Pancreas (tissue), 10 donors: ENCODE measurements around the gene HCN3. TPM values are rescaled to one million over a fixed set of nuclear protein-coding genes. Genes with fewer than 3 reads are reported as not detected.

ENCODE experiments used
- ATAC-seq, 4 donors: fragments of 200-7000 bp; cut with Tn5 transposase; one replicate each; pipeline versions ENCODE4 v1.8.0 to v1.9.1; 2020; ENCODE audit warnings: mild to moderate bottlenecking in 4 of 4, moderate library complexity in 4 of 4
- DNase-seq, 6 donors: peaks; one replicate each; pipeline ENCODE4 v3.0.0-alpha.2; 2020
- FAIRE-seq: peaks from 2 replicates; lab custom pipeline; 2012; peaks lifted over from hg19 to GRCh38; lab: Jason Lieb, UNC
- H3K27ac ChIP-seq, 4 donors: fragments of 200-600 bp; sonication (generic); 1 replicate in 3 of 4; 2 replicates in 1 of 4; pipeline versions ENCODE4 v1.5.0 to v1.8.0; 2020
- H3K27me3 ChIP-seq, 4 donors: fragments of 200-600 bp; one replicate each; pipeline ENCODE4 v1.8.0; 2021
- H3K36me3 ChIP-seq, 3 donors: fragments of 200-600 bp; sonication (generic) in 1 of 3; one replicate each; pipeline versions ENCODE4 v1.5.0 to v1.8.0; 2020 to 2021
- H3K4me1 ChIP-seq, 3 donors: fragments of 200-600 bp; one replicate each; pipeline ENCODE4 v1.8.0; 2021
- H3K4me3 ChIP-seq, 4 donors: fragments of 200-600 bp; sonication (generic) in 2 of 4; one replicate each; pipeline versions ENCODE4 v1.5.0 to v1.8.0; 2020 to 2021
- H3K9me3 ChIP-seq, 4 donors: fragments of 200-600 bp; one replicate each; pipeline ENCODE4 v1.8.0; 2021
- CTCF ChIP-seq, 4 donors: fragments of 200-600 bp; sonication (generic) in 3 of 4; IDR thresholded peaks; one replicate each; pipeline versions ENCODE4 v1.5.0 to v1.8.0; 2021; ENCODE audit warnings: antibody characterized with exemption in 4 of 4
- WGBS, 2 donors: extraction: QIAGEN DNeasy Blood & Tissue Kit; methylation state at CpG; one replicate each; pipeline ENCODE4 v1.1.7; 2013; 5-methylcytosine and 5-hydroxymethylcytosine counted together
- intact Hi-C, 3 donors: fragments of 100-400 bp; cut with DNase I; formaldehyde crosslinking; loops; one replicate each; pipeline versions ENCODE4 v1.11.1 to v1.14.2; 2022
- polyA plus RNA-seq, 2 donors: library from polyadenylated mRNA; stranded (reverse); fragments of 200-250 nt; gene quantifications; one replicate each; pipeline ENCODE4 v1.2.3, GENCODE V29; 2013
- total RNA-seq, 6 donors: library from RNA; stranded (reverse); fragmentation: NEBNext Ultra II Directional in 4 of 6; extraction: Animal tissue kit (Norgen Biotek cat#: 25700) in 4 of 6; gene quantifications; one replicate each; pipeline versions ENCODE4 v1.2.1 to v1.2.4, GENCODE V29; 2021 to 2023
- donor health status: healthy with polysubstance abuse.
- donor health status: DM: no; HTN: no; CAD: no; lungs with moderate emphysema.
- donor health status: DM: no; HTN: no; CAD: no.
- donor health status: control.
- donor health status: control.
- donor health status: Bipolar disorder and iron deficiency.
- donor health status: DM: yes; HTN: yes; CAD: no.
- donor health status: DM: no; HTN: no; CAD: no.
- donor health status: DM: no; HTN: no; CAD: no.
- donor health status: DM: yes; HTN: yes; CAD: no.

HCN3 gene
- total and polyA plus RNA-seq, 8 donors: 0.66 to 12.0 (median 1.8) TPM

GRCh38 chr1:155273343-155274245, 3.7 kb upstream of the HCN3 start, which contains the start of gene CLK2:
Gene CLK2, minus strand, starts transcription at chr1:155273504. Its CDS starts 2,527 bp downstream, at chr1:155270977.
- Histone ChIP-seq H3K9me3 (no peaks in the 10 kb centered on the region), H3K27ac (peak within 1 kb of the TSS; percentile 76 to 93 (median 84)), H3K36me3 (peaks cover 7 to 22% (median 11%) of the 10 kb centered on the region in 3 donors), H3K4me3 (peak within 1 kb of the TSS; percentile 63 to 74 (median 67)), H3K4me1 (peaks cover 0 to 12% (median 3%) of the 10 kb centered on the region in 3 donors), H3K27me3 (no peaks in the 10 kb centered on the region)
- no peak for FAIRE-seq
- ATAC-seq: peak; percentile 85 to 92 (median 88)
- WGBS, 2 donors: 10 to 12% methylated on average over 49 to 61 of the region's 61 CpGs
- intact Hi-C loops: no loop called here
- TF ChIP-seq CTCF (IDR thresholded peaks at IDR 0.05): no peak
- peak; percentile 94 to 99 (median 96) for DNase-seq

DNA sequence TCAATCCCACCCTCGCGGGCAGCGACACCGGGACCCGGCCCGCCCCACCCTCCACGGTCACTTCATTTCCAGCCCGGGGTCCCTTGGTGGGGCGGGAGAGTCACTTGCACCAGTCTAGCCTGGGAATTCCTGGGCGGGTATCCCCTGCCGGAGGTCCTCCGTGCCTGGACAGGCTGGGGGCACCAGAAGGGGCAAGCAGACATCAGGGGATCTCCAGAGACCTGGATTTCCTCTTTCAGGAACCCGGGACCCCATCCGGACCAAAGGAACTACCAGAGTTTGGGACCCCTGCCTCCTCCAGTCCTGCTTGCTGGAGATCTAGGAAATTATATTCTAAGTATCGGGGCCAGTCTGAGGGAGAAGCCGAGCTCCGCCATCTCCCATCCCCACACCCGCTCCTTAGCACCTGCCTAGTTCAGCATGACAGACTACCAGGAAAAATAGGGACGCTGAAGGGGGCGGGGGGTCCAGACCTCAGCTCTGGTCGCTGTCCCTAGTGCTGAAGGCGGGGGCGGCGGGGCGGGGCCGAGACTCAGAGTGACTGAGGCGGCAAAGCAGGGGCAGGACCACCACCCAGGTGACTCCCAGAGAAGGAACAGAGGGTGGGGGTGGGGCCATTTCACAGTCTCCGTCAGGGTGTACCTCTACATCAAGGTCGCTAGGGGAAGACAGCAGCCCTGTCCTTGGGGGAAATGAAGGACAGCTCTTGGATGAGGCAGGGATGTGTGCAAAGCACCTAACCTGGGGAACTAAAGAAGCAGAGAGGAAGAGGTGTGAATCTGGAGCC, 832 bp downstream of the HCN3 start:
- TF ChIP-seq CTCF (IDR thresholded peaks at IDR 0.05): peak in 1 of 4 donors; percentile 20
- Histone ChIP-seq H3K9me3 (no peaks in the 10 kb centered on the region), H3K4me3 (peak overlapping the region; percentile 52 to 91 (median 80)), H3K4me1 (no peaks in the 10 kb centered on the region), H3K27me3 (no peaks in the 10 kb centered on the region), H3K36me3 (no peaks in the 10 kb centered on the region), H3K27ac (peak overlapping the region in 3 of 4 donors; percentile 28 to 55 (median 52))
- FAIRE-seq: no peak
- ATAC-seq: peak; percentile 13 to 39 (median 34)
- 1% methylated on average over 29 of the region's 29 CpGs for WGBS, 2 donors
- peak; percentile 55 to 84 (median 66) for DNase-seq
- intact Hi-C loops: loop anchor here in 1 of 3 donors (5.0 kb wide), 1 partner anchor 34 kb away; no protein-coding TSS in a partner anchor

DNA sequence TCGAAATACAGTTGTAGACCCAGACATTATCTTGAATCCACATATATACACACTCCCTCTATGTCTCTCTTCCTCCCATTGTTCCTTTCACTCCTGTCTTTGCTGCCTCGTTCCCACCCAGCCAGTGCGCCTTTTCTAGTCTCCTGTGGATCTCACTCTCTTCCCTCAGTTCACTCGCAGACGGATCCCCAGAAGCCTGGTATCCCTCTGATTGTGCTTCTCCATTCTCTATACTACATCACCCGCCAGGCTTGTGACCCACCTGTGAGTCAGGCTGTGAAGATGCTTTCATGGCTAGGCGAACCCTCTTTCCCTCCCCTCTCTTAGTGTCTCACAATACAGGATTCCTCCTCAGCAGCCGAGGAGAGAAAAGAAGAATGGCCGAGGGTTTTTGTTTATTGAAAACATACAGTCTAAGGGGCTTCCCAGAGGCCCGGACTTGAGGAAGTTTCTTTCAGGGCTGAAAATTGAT, 1.5 kb downstream of the HCN3 start:
- H3K36me3 ChIP-seq: no peaks in the 10 kb centered on the region
- intact Hi-C loops: loop anchor here in 1 of 3 donors (5.0 kb wide), 1 partner anchor 34 kb away; no protein-coding TSS in a partner anchor
- 55 to 64% methylated on average over 10 of the region's 10 CpGs for WGBS, 2 donors
- ATAC-seq (no peak), FAIRE-seq (no peak), DNase-seq (no peak)
- H3K4me1 ChIP-seq: no peaks in the 10 kb centered on the region
- TF ChIP-seq CTCF (IDR thresholded peaks at IDR 0.05): no peak
- H3K4me3 ChIP-seq: no peak overlapping the region
- H3K9me3 ChIP-seq: no peaks in the 10 kb centered on the region
- no peak overlapping the region for H3K27ac ChIP-seq
- no peaks in the 10 kb centered on the region for H3K27me3 ChIP-seq

- intact Hi-C loops: loop anchor here in 1 of 3 donors (5.0 kb wide), 1 partner anchor 33 kb away; no protein-coding TSS in a partner anchor
These were observed 2.0 kb downstream of the HCN3 start for GRCh38 chr1:155279268-155279667.

More at GRCh38 chr1:155279268-155279667, 2.0 kb downstream of the HCN3 start:
- Histone ChIP-seq H3K27ac (no peak overlapping the region), H3K4me1 (no peaks in the 10 kb centered on the region), H3K4me3 (no peak overlapping the region), H3K36me3 (no peaks in the 10 kb centered on the region), H3K9me3 (no peaks in the 10 kb centered on the region), H3K27me3 (no peaks in the 10 kb centered on the region)
- DNase-seq: no peak
- WGBS, 2 donors: 66 to 77% methylated on average over 2 of the region's 2 CpGs
- FAIRE-seq: no peak
- TF ChIP-seq CTCF (IDR thresholded peaks at IDR 0.05): no peak
- no peak for ATAC-seq
